ENCODE results near the gene ETV3. TPM values are rescaled to one million over a fixed set of nuclear protein-coding genes. Genes with fewer than 3 reads are reported as not detected.

ETV3 gene
- total RNA-seq, 6 experiments from 2014 or later: 4.9 to 7.8 (median 6.5) TPM

- intact Hi-C loops (cut with DNase I): no loop called here
- TF ChIP-seq POLR2A (IDR thresholded peaks at IDR 0.05) (no peak), CTCF (IDR thresholded peaks at IDR 0.05) (no peak)
- DNase-seq: no peak
- Histone ChIP-seq H3K27me3 (no peaks in the 10 kb centered on the region), H3K27ac (no peak overlapping the region), H3K9me3 (no peaks in the 10 kb centered on the region), H3K36me3 (no peaks in the 10 kb centered on the region), H3K4me1 (peaks cover 0 to 5% (median 0%) of the 10 kb centered on the region in 4 donors), H3K4me3 (no peak overlapping the region)
- WGBS (ENCODE audit: insufficient coverage, low coverage, low lambda C conversion rate, missing lambda C conversion rate): 67% methylated on average over 5 of the region's 5 CpGs
- ATAC-seq: no peak
These were observed 53.5 kb downstream of the ETV3 start for GRCh38 chr1:157084720-157085119.

GRCh38 chr1:157081707-157082106 is 56.5 kb downstream of the ETV3 start:
- 73% methylated on average over 5 of the region's 5 CpGs for WGBS (ENCODE audit: insufficient coverage, low coverage, low lambda C conversion rate, missing lambda C conversion rate)
- intact Hi-C loops (cut with DNase I): no loop called here
- Histone ChIP-seq H3K4me3 (no peak overlapping the region), H3K27me3 (no peaks in the 10 kb centered on the region), H3K9me3 (no peaks in the 10 kb centered on the region), H3K27ac (no peak overlapping the region), H3K36me3 (no peaks in the 10 kb centered on the region), H3K4me1 (no peaks in the 10 kb centered on the region)
- ATAC-seq: no peak
- no peak for TF ChIP-seq CTCF (IDR thresholded peaks at IDR 0.05)
- TF ChIP-seq POLR2A (IDR thresholded peaks at IDR 0.05): no peak
- DNase-seq: no peak

- TF ChIP-seq POLR2A (IDR thresholded peaks at IDR 0.05) (no peak), CTCF (IDR thresholded peaks at IDR 0.05) (no peak)
- intact Hi-C loops (cut with DNase I): no loop called here
- 62% methylated on average over 10 of the region's 10 CpGs for WGBS (ENCODE audit: insufficient coverage, low coverage, low lambda C conversion rate, missing lambda C conversion rate)
- Histone ChIP-seq H3K9me3 (no peaks in the 10 kb centered on the region), H3K36me3 (no peaks in the 10 kb centered on the region), H3K4me3 (no peak overlapping the region), H3K27ac (no peak overlapping the region), H3K27me3 (no peaks in the 10 kb centered on the region), H3K4me1 (no peaks in the 10 kb centered on the region)
- no peak for DNase-seq
- ATAC-seq: no peak
These were observed 57.5 kb downstream of the ETV3 start for GRCh38 chr1:157080714-157081113.

GRCh38 chr1:157077394-157077793 is 60.8 kb downstream of the ETV3 start:
- DNase-seq (no peak), ATAC-seq (no peak)
- intact Hi-C loops (cut with DNase I): no loop called here
- 90% methylated on average over 1 of the region's 1 CpG for WGBS (ENCODE audit: insufficient coverage, low coverage, low lambda C conversion rate, missing lambda C conversion rate)
- no peak for TF ChIP-seq POLR2A (IDR thresholded peaks at IDR 0.05)
- no peak for TF ChIP-seq CTCF (IDR thresholded peaks at IDR 0.05)
- Histone ChIP-seq H3K36me3 (no peaks in the 10 kb centered on the region), H3K27me3 (no peaks in the 10 kb centered on the region), H3K27ac (no peak overlapping the region), H3K4me1 (peaks cover 0 to 5% (median 0%) of the 10 kb centered on the region in 4 donors), H3K9me3 (no peaks in the 10 kb centered on the region), H3K4me3 (no peak overlapping the region)
